Hematopoietic multipotent progenitor cell treated with erythropoietin and hydrocortisone succinate and interleukin-3 and kit ligand, for 15 days (in vitro differentiated cells): ENCODE measurements around the gene KASH5.
"Not testable (repeated sequence)": the region's sequence is repeated elsewhere in the genome, so short reads cannot be mapped to it uniquely, and the experiment has no call there.

Experiments
- DNase-seq: peaks from one replicate; pipeline ENCODE4 v3.0.0-alpha.2; 2015; ENCODE audit warnings: low spot score

Gene KASH5

DNA sequence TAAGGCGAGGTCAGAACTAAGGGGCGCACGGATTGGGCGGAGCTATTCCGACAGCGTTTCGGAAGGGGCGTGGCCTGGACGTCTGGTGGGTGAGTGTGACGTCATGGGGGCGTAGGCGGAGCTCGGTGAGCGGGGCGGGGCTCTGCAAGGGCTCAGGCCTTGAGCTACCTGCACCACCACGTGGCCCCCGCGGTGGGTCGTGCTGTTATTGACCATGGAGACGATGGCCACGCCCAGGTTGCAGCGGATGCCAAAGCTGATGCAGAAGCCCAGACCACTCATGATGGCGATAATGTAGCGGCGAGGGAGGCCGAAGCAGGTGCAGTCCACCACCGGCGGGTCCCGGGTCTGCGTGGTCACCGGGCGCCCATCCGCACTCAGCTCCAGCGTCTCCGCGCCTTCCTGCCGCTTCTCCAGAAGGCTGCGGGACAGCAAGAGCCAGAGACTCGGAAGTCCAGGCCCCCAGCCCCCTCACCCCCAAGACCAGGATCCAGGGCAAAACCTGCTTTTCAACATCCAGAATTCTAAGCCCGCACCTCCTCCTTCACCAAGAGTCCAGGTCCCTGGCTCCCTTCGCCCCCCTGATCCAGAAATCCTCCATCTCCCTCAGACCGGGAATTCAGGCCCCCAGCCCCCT, 48.5 kb downstream of the KASH5 start:
- peak; percentile 63 for DNase-seq

DNA sequence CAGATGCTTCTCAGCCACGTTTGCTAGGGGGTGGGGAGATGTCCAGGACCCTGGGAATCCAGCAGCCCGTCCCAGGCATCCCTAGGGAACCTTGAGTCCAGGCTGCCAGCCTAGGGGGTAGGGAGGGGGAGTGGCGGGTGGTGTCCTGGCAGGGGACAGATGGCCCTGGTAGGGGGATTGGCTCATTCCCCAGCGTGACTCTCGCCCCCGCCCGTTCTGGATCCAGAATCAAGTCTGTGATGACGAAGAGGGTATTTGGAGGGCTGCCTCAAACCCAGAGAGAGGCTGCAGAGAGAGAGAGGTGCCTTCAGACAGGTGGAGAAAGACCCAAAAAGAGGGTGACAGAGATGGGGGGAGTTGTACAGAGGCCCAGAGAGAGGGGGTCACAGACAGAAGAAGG, 49.2 kb downstream of the KASH5 start:
- no peak for DNase-seq

DNA sequence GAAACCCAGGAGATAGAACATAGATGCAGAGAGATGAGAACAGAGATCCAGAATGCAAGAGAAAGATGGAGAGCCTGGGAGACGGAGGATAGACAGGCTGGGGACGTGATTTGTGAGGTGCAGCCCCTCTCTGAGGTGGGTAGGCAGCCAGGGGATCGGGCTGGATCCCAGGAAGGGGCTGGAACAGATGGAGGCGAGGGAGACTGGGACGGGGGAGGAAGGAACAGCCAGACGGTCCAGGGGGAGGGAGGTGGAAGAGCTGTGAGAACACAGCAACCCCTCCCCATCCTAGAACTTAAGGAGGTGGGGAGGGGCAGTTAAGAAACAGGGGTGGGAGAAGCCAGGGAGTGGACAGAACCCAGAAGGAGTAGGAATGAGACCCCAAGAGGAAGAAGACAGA, 50.2 kb downstream of the KASH5 start:
- no peak for DNase-seq

DNA sequence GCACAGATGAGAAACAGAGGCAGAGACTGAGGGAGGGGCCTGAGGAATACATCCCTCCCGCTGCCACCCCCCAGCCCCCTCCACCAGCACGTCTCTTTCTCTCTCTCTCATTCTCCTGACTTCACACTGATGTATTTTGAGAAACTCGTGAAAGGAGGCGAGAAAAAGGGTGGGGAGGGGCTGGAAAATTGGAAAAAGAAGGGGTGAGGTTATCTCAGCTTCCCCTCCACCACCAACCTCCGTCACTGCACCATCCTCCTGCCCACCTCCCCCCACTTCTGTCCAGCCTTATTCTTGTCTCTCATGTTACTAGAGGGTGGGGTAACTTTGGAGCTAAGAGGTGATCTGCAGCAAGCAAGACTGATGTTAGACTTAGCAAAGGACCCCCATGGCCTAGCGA, 51.8 kb downstream of the KASH5 start:
- no peak for DNase-seq

DNA sequence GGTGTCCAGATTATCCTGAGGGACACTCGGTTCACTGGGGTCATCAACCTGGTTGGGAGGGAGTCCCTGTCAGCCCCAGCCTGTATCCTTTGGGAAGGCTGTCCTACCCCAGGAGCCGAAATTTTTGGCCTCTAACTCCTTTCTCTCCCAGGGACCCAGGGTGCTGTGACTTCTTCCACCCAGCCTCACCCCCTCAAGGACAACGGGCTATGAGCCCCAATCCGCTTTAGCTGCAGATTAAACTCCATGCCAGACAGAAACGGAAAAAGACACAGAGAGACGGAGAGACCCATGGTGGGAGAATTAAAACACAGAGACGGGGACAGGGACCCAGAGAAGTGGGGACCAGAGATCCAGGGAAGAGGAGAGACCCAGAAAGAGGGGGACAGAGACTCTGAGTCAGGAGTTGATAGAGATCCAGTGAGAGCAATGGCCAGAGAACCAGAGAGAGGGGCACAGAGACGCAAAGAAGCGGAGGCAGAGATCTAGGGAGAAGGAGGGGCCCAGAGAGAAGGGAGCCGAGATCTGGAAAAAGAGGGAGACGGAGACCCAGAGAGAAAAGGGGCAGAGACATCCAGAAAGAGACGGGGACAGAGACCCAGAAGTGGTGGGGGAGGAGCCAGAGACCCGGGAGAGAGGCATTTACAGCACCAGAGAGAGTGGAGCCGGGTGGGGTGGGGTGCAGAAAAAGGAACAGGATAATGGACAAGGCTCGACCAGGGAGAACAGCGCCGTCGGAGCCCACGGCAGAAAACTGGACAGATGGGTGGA, 52.6 kb downstream of the KASH5 start:
- DNase-seq: no peak

DNA sequence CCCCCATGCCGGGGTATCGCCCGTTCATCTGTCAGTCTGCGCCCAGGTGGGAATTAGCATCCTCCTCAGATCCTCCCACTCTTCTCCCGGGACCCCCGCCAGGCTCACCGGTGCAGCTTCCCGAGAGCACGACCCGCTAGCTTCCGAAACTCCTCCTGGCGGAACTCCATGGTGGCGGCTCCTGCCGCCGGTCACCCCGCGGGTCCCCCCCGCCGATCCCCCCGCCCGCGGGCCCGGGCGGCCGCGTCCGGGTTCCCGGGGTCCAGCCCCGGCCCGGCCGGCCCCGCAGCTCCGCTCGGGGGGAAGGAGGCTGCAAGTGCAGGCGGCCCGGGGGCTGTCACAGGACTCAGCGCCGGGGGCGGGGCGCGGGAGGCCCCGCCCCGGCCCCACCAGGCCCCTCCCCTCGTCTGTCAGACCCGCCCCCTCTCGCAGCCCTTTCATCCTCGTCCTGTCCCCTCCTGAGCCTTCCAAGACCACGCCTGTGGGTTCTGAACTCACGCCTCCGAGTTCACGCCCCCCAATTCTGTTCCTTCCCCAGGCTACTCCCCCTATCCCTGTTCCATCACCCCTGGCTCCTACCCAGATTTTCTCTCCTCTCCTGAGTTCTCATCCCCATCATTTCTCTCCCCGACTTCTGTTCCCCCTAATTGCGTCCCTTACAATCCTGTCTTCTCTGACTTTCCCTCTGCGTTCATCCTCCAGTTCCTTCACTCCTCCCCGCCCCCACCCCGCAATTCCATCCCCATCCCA, 53.3 kb downstream of the KASH5 start, which contains the start of gene SLC17A7:
Gene SLC17A7, minus strand, starts transcription at position 318 of the 750 bp plus-strand sequence. Its CDS starts 148 bp downstream, at position 170.
- DNase-seq: no peak

DNA sequence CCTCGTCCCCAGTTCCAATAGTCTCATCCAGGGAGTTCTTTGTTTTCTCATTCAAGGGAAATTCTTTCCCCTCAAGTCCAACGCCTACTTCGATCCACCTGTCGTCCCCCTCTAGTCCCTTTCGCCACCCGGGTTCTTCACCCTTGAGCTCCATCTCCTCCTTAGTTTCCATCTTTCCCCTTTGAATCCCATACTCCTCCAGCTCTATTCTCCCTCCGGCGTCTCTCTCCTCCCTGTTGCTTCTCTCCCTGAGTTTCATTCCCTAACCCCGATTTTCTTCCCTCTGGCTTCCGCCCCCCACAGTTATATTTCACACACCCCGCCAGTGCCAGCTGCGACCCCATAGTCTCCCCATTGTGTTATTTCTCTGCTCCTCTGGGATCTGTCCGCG, 53.9 kb downstream of the KASH5 start:
- DNase-seq: no peak

DNA sequence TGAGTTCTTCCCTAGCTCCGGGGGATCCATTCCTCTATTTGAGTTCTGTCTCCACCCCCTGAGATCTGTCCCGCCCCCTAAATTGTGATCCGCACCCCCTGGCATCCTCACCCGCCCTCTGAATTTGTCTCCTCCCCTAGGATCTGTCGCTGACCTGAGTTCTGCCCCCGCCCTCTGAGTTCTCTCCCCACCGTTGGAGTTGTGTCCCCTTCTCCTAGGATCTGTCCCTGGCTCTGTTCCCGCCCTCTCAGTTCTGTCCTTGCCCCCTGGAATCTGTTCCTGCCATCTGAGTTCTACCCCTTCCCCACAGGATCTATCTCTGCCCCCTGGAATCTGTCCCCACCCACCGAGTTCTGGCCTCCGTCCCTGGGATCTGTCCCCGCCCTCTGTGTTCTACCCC, 54.3 kb downstream of the KASH5 start:
- DNase-seq: no peak

DNA sequence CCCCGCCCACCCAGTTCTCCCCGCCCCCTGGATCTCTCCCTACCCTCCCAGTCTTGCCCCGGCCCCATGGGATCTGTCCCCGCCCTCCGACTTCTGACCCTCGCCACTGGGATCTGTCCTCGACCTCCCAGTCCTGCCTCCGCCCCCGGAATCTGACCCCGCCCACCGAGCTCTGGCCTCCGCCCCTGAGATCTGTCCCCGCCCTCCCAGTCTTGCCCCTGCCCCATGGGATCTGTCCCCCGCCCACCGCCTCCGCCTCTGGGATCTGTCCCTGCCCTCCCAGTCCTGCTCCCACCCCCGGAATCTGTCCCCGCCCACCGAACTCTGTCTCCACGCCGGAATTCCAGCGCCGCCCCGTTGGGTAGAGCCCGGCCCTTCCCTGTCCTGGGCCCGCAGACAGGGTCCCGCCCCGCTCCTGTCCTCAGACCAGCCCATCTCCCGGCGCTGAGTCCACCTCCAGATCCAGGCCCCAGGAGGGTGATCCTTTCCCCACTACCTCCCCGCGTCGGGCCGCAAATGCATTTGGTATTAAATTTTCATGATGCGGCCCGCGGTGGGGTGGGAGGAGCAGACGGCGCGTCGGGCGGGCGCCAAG, 54.8 kb downstream of the KASH5 start:
- DNase-seq: peak; percentile 55

DNA sequence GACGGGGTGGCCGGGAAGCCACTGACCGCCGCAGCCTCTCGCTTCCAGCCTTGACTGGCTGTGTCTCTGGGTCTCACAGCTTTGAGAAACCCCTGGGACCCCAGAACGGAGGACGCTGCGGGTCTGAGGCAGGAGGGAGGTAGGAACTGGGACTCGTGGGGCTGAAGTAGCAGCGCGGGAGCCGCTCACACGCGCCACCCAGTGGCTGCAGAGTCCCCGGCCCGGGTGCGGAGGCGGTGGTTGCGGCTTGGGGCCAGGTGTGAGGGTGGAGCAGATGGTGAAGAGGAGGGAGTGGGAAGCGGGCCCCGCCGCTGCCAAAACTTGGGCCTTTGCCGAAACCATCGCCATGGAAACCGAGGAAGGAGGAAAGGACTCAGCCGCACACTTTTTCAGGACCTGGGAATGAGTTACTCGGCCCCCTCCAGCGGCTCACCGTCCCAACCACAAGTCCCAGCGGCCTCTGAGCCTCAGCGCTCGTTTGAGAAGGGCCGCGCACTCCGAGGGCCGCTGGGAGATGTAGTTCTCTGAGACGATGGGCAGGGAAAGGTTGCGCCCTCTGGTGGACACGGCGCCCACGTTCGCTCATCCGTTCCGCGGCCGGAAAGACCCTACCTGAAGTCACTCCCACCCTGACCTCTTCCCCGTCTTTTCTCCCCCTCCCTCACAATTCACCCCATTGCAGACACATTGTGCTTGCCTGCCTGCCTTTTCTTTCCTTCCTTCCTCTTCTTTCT, 55.5 kb downstream of the KASH5 start:
- DNase-seq: peak; percentile 94

DNA sequence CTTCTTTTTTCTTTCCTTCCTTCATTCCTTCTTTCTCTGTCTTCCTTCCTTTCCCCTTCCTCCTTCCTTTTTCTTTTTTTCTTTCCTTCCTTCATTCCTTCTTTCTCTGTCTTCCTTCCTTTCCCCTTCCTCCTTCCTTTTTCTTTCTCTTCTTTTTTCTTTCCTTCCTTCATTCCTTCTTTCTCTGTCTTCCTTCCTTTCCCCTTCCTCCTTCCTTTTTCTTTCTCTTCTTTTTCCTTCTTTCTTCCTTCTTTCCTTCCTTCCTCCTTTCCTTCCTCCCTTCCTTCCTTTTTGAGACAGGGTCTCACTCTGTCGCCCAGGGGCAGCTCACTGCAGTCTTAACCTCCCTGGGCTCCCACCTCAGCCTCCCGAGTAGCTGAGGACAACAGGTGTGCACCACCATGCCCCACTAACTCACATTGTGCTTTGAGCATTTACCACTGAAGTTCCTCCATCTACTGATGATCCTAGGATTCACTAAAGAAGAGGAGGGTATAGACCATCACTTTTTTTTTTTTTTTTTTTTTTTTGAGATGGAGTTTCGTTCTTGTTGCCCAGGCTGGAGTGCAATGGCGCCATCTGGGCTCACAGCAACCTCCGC, 56.2 kb downstream of the KASH5 start:
- not testable (repeated sequence) for DNase-seq

DNA sequence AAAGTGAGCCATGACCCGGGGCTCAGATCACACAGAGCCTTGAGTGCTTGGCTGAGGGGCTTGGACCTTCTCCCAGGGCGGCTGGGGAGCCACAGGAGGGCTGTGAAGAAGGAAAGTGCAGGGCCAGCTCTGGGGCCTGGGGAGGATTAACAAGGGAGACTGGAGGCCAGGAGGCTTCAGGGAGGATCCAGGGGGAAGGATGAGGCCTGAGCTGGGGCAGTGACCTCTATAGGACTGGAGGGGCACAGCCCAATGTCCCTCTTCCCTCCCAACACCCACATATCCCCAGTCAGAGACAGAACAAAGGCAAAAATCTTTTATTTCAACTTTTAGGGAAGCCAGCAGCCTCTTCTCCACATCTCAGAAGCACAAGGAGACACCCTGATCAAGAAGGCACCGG, 57.9 kb downstream of the KASH5 start:
- DNase-seq: no peak

DNA sequence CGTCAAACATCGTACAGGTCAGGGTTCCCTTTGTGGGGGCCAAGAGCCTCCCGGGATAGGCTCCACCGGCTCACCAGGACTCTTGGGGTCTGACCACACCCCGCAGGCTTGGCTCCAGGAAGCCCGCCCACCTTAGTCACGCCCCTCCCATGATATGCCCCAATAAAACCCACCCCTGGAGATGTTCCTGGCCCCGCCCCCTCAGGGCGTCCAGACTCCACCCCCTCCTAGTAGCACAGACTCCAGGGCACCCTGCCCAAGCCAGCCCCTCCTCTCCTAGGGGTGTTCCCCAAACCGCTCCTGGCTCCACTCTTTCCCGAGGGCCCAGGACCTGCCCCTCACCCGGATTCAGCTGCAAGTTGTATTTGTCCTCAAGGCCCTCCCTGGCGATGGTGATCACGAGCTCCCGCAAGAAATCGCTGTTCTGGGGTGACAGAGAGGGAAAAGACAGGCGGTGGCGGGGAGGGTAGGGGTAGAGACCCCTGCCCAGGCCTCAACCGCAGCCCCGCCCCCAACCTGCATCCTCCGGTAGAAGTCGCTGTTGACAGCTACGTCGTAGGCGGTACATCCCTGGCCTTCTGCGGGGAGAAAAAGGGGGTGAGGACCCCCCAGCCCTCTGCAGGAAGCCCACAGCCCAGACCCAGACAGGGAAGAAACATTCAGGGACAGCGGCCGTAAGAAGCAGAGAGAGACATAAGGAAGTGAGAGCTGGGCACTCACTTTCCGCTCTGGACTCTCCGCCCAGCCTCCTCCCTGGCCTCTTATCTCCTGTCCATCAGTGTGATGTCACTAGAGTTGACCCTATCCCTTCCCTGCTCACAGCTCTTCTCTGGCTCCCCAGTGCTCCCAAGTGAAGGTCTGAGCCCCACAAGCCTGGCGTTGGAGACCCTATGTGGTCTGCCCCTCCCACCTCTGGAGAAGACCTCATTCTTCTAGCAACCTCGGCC, 59.7 kb downstream of the KASH5 start:
- DNase-seq: peak; percentile 70

DNA sequence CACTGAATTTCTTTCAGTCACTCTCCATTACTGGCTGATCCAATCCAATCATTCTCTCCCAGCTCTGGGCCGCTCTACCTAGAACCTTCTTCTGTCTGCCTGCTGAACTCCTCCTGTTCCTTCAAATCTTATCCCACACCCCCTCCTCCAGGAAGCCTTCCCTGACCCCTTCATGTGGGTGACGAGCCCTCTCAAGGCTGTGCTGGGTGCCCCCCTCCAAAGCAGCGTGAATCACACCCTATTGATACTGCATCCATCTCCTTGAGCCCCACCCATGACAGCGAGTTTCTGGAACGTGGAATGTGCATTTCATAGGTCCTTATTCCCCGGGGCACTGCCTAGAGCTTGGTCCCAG, 60.4 kb downstream of the KASH5 start:
- no peak for DNase-seq

DNA sequence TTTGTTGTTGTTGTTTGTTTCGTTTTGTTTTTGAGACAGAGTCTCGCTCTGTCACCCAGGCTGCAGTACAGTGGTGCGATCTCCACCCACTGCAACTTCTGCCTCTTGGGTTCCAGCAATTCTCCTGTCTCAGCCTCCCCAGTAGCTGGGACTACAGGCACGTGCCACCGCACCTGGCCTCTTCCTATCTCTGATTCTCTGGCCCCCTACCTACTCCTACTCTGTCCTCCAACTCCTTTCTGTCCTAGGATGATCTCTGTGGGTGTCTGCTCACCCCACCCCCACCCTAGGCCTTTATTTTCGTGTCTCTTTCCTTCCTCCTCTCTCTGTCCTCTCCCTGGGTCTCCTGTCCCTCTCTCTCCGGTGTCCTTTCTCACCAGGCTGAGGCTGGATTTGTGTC, 62.4 kb downstream of the KASH5 start:
- no peak for DNase-seq

DNA sequence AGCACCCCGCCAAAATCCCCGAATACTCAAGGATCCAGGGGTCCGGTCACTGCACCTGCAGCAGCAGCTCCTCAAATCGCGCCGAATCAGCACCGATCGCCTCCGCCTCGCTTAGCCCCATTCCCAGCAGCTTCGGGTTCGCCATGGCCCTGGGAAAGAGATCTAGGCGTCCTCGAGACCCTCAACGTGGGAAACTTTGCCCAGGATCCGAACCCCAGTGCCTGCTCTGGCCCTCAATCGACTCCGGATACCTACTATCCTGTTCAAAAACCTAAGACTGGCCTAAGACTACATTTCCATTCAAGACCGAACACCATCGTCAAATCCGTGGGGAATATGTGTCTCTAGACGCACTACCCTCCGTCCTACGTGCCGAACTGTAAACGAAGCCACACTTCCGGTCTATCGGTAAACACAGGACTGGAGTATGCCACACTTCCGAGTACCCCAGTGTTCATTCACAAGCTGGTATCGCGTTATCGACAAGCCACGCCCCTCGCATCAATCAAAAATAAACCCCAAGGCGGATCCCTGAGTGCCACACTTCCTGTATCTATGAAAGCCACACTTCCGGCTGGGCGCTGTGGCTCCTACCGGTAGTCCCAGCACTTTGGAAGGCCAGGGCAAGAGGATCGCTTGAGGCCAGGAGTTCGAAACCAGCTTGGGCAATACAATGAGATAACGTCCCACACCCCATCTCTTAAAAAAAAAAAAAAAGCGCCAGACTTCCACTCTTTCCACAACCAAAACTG, 63.6 kb downstream of the KASH5 start, which contains the start of gene PIH1D1:
Gene PIH1D1, minus strand, starts transcription at position 385 of the 752 bp plus-strand sequence. Its CDS starts 240 bp downstream, at position 145.
- peak; percentile 99 for DNase-seq

DNA sequence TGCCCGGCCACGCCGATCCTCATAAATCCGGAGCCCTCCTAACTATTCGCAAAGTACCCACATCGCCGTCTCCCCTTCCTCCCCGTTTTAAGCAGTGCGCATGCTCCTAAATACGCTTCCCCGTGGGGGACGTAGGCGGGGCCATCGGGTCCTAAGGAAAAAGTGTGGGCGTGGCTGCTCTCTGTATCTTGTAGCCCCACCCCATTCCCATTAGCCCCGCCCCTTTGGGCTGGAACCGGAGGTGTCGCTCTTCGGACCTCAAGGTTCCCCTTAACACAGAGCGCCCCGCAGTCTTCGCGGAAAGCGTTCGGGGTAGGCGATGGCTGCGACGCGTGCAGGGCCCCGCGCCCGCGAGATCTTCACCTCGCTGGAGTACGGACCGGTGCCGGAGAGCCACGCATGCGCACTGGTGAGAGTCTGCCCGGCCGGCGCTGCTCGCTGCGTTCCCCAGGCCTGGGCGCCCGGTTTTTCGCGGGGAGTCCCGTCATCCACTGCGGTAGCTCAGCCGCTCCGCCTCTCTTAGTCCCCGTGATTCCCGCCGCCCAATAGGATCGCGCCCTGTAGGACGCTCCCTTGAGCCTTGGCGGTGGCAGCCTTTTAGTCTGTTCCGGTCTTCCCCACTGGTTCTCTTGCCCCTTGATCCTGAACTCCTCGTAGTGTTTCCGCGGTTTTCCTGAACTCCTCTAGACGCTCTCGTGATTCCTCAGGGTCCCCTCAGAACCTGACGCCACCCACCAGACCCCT, 65.1 kb downstream of the KASH5 start, which contains the start of gene ALDH16A1:
Gene ALDH16A1, plus strand, starts transcription at position 213 of the 744 bp plus-strand sequence. Its CDS starts 107 bp downstream, at position 320.
- peak; percentile 98 for DNase-seq

DNA sequence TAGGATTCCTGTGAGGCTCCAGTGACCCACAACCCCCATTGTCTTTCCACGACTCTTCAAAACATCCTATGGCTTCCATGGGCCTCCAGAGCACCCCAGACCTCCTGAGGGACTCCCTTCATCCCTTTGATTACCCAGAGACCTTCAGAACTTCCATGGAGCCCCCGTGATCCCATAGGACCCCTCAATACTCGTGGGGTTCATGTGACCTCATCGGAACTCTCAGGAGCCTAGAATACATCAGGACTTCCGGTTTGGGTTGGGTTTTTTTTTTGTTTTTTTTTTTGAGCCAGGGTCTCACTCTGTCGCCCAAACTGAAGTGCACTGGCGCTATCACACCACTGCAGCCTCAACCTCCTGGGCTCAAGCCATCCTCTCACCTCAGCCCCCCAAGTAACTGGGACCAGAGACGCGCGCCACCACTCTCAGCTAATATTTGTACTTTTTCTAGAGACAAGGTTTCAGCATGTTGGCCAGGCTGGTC, 65.8 kb downstream of the KASH5 start:
- no peak for DNase-seq
